Activated CD4-positive, alpha-beta T cell treated with anti-CD3 and anti-CD28 coated beads for 36 hours (primary cell): ENCODE measurements around the gene SMG5. TPM values are rescaled to one million over a fixed set of nuclear protein-coding genes. Genes with fewer than 3 reads are reported as not detected.
A peak's percentile ranks its signal among the peaks of the same experiment; 100 is the strongest.

ENCODE experiments used
- ATAC-seq: fragments of 200-7000 bp; cut with Tn5 transposase; one replicate; pipeline ENCODE4 v1.10.0; 2021; ENCODE audit warnings: mild to moderate bottlenecking, moderate library complexity
- CTCF ChIA-PET: fragments of 350-600 bp; sonication (Branson Sonifier 250); formaldehyde crosslinking; loops from one replicate; lab custom pipeline; 2021; ENCODE audit warnings: antibody characterized with exemption; lab: Charles Lee
- POLR2A ChIA-PET: fragments of 350-600 bp; sonication (Branson Sonifier 250); formaldehyde crosslinking; loops from one replicate; lab custom pipeline; 2021; ENCODE audit warnings: antibody characterized with exemption, inconsistent platforms; lab: Charles Lee
- DNase-seq: peaks from one replicate; pipeline ENCODE4 v3.0.0-alpha.2; 2020
- H3K27ac Mint-ChIP-seq: one replicate; pipeline ENCODE4 v1.8.0; 2021; ENCODE audit warnings: mixed read lengths
- H3K27me3 Mint-ChIP-seq: one replicate; pipeline ENCODE4 v1.8.0; 2021; ENCODE audit warnings: mixed read lengths
- H3K36me3 Mint-ChIP-seq: one replicate; pipeline ENCODE4 v1.8.0; 2021; ENCODE audit warnings: low read depth, mixed read lengths
- H3K4me1 Mint-ChIP-seq: one replicate; pipeline ENCODE4 v1.8.0; 2021; ENCODE audit warnings: mixed read lengths
- H3K4me3 Mint-ChIP-seq: one replicate; pipeline ENCODE4 v1.8.0; 2021; ENCODE audit warnings: mild to moderate bottlenecking, moderate library complexity, mixed read lengths
- H3K9me3 Mint-ChIP-seq: one replicate; pipeline ENCODE4 v1.8.0; 2021; ENCODE audit warnings: low read depth, mixed read lengths
- intact Hi-C, 2 experiments: fragments of 100-400 bp; cut with DNase I in 1 of 2; cut with micrococcal nuclease in 1 of 2; formaldehyde crosslinking; loops; one replicate each; pipeline versions ENCODE4 v1.14.2 to v1.15.1; 2022 to 2024; cut with DNase I, micrococcal nuclease
- total RNA-seq, 2 experiments: library from RNA; stranded (reverse); gene quantifications; one replicate each; pipeline ENCODE4 v1.2.3, GENCODE V29; 2021

SMG5 gene
- total RNA-seq, 2 experiments from 2014 or later, result 61.7 to 64.6 TPM

DNA sequence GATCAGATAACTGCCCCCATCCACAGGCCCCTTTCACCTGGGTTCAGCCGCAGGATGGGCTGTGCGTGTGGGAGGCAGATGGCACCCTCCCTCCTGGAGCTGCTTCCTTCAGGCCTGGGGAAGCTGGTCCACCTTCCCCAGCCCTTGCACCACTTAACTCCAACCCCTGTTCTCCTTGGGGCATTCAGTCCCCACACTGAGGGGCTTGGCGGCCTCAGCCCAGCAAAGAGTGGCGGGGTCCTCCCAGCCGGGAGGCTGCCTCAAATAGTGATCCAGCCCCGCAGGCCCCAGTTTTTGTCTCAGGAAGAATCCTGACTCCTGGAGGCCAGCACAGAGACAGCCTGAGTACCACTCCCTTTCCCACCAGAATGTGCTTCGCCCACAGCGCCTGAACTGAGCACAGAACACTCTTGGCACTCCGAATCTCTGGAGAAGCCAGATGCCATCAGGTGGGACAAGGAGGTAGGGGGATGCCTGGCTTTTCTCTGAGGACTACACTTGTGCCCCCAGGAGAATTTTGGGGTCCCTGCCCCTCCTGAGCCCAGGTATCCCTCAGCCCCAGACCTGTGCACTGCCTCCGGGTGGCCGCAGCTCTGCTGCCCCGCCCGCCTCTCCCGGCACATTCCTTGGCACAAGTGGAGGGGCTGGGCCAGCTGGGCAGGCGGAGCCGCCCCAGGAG is 35.7 kb downstream of the SMG5 start:
- intact Hi-C loops, result no loop called here
- ChIA-PET CTCF (interaction anchor here (0.9 to 1.3 kb wide), 2 partner anchors 22 to 116 kb away, joined by 3 to 4 read pairs; no protein-coding TSS in a partner anchor), POLR2A (interaction anchor here (0.7 to 1.2 kb wide), 3 partner anchors 20 to 90 kb away, joined by 3 to 4 read pairs (median 3); no protein-coding TSS in a partner anchor)
- no peak for ATAC-seq
- Mint-ChIP-seq H3K4me3 (no peak overlapping the region), H3K36me3 (peaks cover 9% of the 10 kb centered on the region), H3K9me3 (no peaks in the 10 kb centered on the region), H3K27ac (no peak overlapping the region), H3K27me3 (peaks cover 4% of the 10 kb centered on the region), H3K4me1 (peaks cover 11% of the 10 kb centered on the region)
- DNase-seq, result no peak

DNA sequence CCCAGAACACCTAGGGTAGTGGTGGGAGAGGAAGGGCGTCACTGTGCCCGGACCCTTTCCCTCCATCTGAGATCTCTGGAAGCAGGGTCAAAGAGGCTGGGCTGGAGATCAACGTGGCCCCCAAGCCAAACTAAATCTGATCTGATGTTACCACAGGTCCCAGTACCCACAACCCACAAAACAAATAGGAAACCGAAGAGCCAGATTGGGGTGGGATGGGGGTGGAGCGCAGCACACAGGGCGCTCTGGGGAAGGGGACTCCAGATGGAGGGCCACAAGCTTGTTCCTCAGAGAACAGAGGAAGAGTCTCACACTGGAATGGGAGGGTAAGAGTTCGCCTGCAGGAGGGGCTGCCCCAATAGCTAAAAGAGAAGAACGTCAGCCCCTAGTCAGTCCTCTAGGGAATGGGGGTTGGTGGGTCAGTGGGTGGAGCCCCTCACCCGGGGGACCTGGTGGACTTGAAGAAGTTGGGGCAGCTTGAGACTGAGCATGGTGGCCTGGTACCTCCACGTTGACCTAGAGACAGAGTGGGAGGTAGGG is 36.3 kb downstream of the SMG5 start:
- ATAC-seq (no peak), DNase-seq (no peak)
- Mint-ChIP-seq H3K27ac (peak overlapping the region; percentile 25), H3K4me3 (no peak overlapping the region), H3K9me3 (no peaks in the 10 kb centered on the region), H3K4me1 (peaks cover 11% of the 10 kb centered on the region), H3K36me3 (peaks cover 9% of the 10 kb centered on the region), H3K27me3 (peaks cover 4% of the 10 kb centered on the region)
- ChIA-PET CTCF (interaction anchor here (0.6 to 1.3 kb wide), 3 partner anchors 21 to 118 kb away, joined by 3 to 4 read pairs (median 4); no protein-coding TSS in a partner anchor), POLR2A (interaction anchor here (0.6 to 1.2 kb wide), 5 partner anchors 20 to 162 kb away, joined by 3 to 4 read pairs (median 3); no protein-coding TSS in a partner anchor)
- intact Hi-C loops, result no loop called here

DNA sequence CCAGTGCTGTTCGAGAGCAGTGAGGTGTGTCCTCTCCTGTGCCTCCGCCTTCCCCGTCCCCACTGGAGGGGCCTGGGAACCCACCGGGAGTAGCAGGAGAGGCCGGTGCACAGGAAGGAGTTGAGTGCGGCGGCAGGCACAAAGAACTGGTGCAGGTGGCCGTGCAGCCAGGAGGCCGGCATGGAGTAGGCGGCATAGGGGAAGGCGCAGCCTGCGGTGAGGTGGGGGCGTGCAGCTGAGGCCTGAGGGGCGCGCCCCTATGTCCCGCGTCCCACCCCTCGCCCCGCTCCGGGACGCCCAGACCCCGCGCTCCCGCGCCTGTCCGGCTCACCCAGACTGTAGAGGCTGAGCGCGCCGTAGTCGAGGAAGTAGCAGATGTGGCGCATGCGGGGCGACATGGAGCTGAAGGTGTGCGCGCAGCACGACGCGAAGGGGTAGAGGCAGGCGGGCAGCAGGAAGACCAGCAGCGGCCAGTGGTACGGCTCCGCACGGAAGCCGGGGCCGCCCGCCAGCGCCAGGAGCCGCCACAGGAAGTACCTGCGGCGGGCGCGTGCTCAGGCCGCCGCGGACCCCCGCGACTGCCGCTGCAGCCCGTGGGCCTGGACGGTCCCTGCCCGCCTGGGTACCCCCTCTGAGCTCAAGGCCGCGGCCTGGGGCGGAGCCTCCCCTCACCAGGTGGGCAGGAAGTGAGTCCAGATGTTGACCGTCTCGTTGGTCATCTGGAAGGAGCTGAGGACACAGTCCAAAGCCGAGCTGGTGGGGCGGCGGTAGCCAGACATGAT is 37.0 kb downstream of the SMG5 start:
- Mint-ChIP-seq H3K9me3 (no peaks in the 10 kb centered on the region), H3K4me1 (peaks cover 11% of the 10 kb centered on the region), H3K36me3 (peaks cover 12% of the 10 kb centered on the region), H3K4me3 (peak overlapping the region; percentile 59), H3K27ac (peak overlapping the region; percentile 25), H3K27me3 (peaks cover 4% of the 10 kb centered on the region)
- peak; percentile 64 for DNase-seq
- intact Hi-C loops, result no loop called here
- ChIA-PET CTCF (interaction anchor here (0.6 to 1.5 kb wide), 5 partner anchors 21 to 117 kb away, joined by 3 to 6 read pairs (median 4); no protein-coding TSS in a partner anchor), POLR2A (interaction anchor here (0.6 to 1.2 kb wide), 4 partner anchors 19 to 161 kb away, joined by 3 to 4 read pairs (median 3); no protein-coding TSS in a partner anchor)
- ATAC-seq, result peak; percentile 55

DNA sequence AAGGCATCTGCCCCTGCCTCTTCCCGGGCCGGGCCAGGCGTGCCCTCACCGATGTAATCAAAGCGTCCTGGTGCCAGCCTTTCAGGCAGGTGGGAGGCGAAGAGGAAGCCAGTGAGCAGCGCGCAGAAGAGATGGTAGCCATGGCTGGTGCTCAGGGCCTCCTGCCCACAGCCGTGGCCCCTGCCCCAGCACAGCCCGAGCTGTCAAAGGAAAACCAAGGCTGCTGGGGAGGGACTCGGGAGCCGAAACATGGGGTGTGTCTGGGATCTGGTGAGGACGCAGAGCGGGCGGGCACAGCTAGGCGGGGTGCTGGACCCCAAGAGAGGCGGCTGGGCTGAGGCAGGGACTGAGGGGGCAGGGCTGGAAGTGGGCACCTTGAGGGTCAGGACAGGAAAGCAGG is 37.9 kb downstream of the SMG5 start:
- DNase-seq, result no peak
- ChIA-PET POLR2A (no interaction called here), CTCF (interaction anchor here (1.1 to 1.5 kb wide), 2 partner anchors 103 to 113 kb away, joined by 4 to 6 read pairs; no protein-coding TSS in a partner anchor)
- no peak for ATAC-seq
- intact Hi-C loops, result no loop called here
- Mint-ChIP-seq H3K4me1 (peaks cover 11% of the 10 kb centered on the region), H3K36me3 (peaks cover 12% of the 10 kb centered on the region), H3K4me3 (peak overlapping the region; percentile 59), H3K9me3 (no peaks in the 10 kb centered on the region), H3K27ac (no peak overlapping the region), H3K27me3 (peaks cover 4% of the 10 kb centered on the region)

GRCh38 chr1:156244126-156244525 is 38.5 kb downstream of the SMG5 start:
- ChIA-PET CTCF (interaction anchor here (1.5 kb wide), 1 partner anchor 102 kb away, joined by 6 read pairs; no protein-coding TSS in a partner anchor), POLR2A (no interaction called here)
- no peak for ATAC-seq
- H3K4me3 Mint-ChIP-seq, result no peak overlapping the region
- no peak for DNase-seq
- intact Hi-C loops, result no loop called here
- peaks cover 14% of the 10 kb centered on the region for H3K36me3 Mint-ChIP-seq
- no peak overlapping the region for H3K27ac Mint-ChIP-seq
- H3K4me1 Mint-ChIP-seq, result peaks cover 11% of the 10 kb centered on the region
- H3K9me3 Mint-ChIP-seq, result no peaks in the 10 kb centered on the region
- peaks cover 4% of the 10 kb centered on the region for H3K27me3 Mint-ChIP-seq

DNA sequence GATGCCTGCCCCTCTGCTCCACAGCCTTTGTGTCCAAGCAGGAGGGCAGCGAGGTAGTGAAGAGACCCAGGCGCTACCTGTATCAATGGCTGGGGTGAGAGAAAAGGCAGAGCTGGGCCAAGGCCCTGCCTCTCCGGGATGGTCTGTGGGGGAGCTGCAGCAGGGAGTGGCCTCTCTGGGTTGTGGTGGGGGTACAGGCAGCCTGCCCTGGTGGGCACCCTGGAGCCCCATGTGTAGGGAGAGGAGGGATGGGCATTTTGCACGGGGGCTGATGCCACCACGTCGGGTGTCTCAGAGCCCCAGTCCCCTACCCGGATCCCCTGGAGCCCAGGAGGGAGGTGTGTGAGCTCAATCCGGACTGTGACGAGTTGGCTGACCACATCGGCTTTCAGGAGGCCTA is 39.9 kb downstream of the SMG5 start:
- Mint-ChIP-seq H3K4me1 (peaks cover 14% of the 10 kb centered on the region), H3K27me3 (peaks cover 4% of the 10 kb centered on the region), H3K36me3 (peaks cover 23% of the 10 kb centered on the region), H3K27ac (no peak overlapping the region), H3K9me3 (no peaks in the 10 kb centered on the region), H3K4me3 (no peak overlapping the region)
- ATAC-seq, result no peak
- no peak for DNase-seq
- CTCF ChIA-PET, result interaction anchor here (1.2 kb wide), 1 partner anchor 18 kb away, joined by 4 read pairs; no protein-coding TSS in a partner anchor
- intact Hi-C loops, result loop anchor here in 1 of 2 experiments (2.0 kb wide), 1 partner anchor 18 kb away; no protein-coding TSS in a partner anchor
- POLR2A ChIA-PET, result interaction anchor here (1.5 kb wide), 1 partner anchor 97 kb away, joined by 3 read pairs; no protein-coding TSS in a partner anchor

GRCh38 chr1:156241926-156242325 is 40.7 kb downstream of the SMG5 start, which contains the start of gene BGLAP:
TSS of gene BGLAP (plus strand) at chr1:156242184. CDS start at chr1:156242232, 48 bp downstream.
- ATAC-seq (no peak), DNase-seq (no peak)
- Mint-ChIP-seq H3K9me3 (no peaks in the 10 kb centered on the region), H3K4me1 (peaks cover 14% of the 10 kb centered on the region), H3K27me3 (peaks cover 4% of the 10 kb centered on the region), H3K4me3 (no peak within 1 kb of the TSS), H3K36me3 (peaks cover 28% of the 10 kb centered on the region), H3K27ac (no peak within 1 kb of the TSS)
- POLR2A ChIA-PET, result interaction anchor here (0.9 to 1.5 kb wide), 2 partner anchors 96 to 136 kb away, joined by 3 to 4 read pairs; no protein-coding TSS in a partner anchor
- intact Hi-C loops, result loop anchor here in 1 of 2 experiments (2.0 kb wide), 1 partner anchor 19 kb away; no protein-coding TSS in a partner anchor
- CTCF ChIA-PET, result no interaction called here

GRCh38 chr1:156241311-156241811 is 41.3 kb downstream of the SMG5 start:
- Mint-ChIP-seq H3K27me3 (peaks cover 4% of the 10 kb centered on the region), H3K9me3 (no peaks in the 10 kb centered on the region), H3K4me3 (no peak overlapping the region), H3K36me3 (peaks cover 29% of the 10 kb centered on the region), H3K4me1 (peaks cover 14% of the 10 kb centered on the region), H3K27ac (no peak overlapping the region)
- ATAC-seq, result no peak
- DNase-seq, result no peak
- ChIA-PET CTCF (no interaction called here), POLR2A (interaction anchor here (0.9 kb wide), 1 partner anchor 135 kb away, joined by 4 read pairs; no protein-coding TSS in a partner anchor)
- intact Hi-C loops, result no loop called here

DNA sequence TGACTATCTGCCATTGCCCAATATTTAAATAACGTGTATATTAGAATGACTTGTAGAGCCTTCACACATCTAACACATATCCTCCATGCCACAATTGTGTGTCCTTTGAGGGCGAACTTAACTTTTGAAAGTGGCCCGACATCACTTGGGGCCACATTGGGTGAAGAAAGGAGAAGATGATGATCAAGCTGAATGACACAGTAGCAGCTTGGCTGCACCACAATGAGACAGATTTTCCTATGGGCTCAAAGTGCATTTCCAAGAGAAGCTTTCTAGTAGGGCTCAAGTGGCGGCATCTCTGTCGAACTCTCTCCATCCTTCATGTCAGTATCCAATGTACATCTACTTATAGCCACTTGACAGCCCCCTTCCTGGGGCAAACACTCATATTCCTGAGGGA is 44.4 kb downstream of the SMG5 start:
- Mint-ChIP-seq H3K4me3 (no peak overlapping the region), H3K4me1 (peaks cover 4% of the 10 kb centered on the region), H3K27ac (no peak overlapping the region), H3K27me3 (no peaks in the 10 kb centered on the region), H3K36me3 (peaks cover 36% of the 10 kb centered on the region), H3K9me3 (no peaks in the 10 kb centered on the region)
- ATAC-seq (peak; percentile 11), DNase-seq (no peak)
- ChIA-PET CTCF (interaction anchor here (0.5 to 1.0 kb wide), 3 partner anchors 9 to 101 kb away, joined by 3 read pairs; no protein-coding TSS in a partner anchor), POLR2A (interaction anchor here (0.5 to 1.2 kb wide), 2 partner anchors 10 to 13 kb away, joined by 3 read pairs; partner anchors contain the start of gene PAQR6)
- intact Hi-C loops, result no loop called here

GRCh38 chr1:156236164-156236563 is 46.5 kb downstream of the SMG5 start:
- H3K4me3 Mint-ChIP-seq, result no peak overlapping the region
- H3K27me3 Mint-ChIP-seq, result no peaks in the 10 kb centered on the region
- ATAC-seq (no peak), DNase-seq (no peak)
- peaks cover 39% of the 10 kb centered on the region for H3K36me3 Mint-ChIP-seq
- no peak overlapping the region for H3K27ac Mint-ChIP-seq
- no peaks in the 10 kb centered on the region for H3K9me3 Mint-ChIP-seq
- H3K4me1 Mint-ChIP-seq, result peaks cover 4% of the 10 kb centered on the region
- intact Hi-C loops, result no loop called here
- CTCF ChIA-PET, result no interaction called here
- POLR2A ChIA-PET, result interaction anchor here (0.5 kb wide), 1 partner anchor 331 kb away, joined by 3 read pairs; no protein-coding TSS in a partner anchor
